ENCODE measurements around the gene GSG1L. TPM values are rescaled to one million over a fixed set of nuclear protein-coding genes. Genes with fewer than 3 reads are reported as not detected.

Gene GSG1L
- total RNA-seq, 1 donor from 2014 or later, result not detected

- no peak for DNase-seq (ENCODE audit: low read depth)
- no peaks in the 10 kb centered on the region for H3K27me3 ChIP-seq (ENCODE audit: control insufficient read depth, insufficient read depth, low read length)
- H3K36me3 ChIP-seq (ENCODE audit: control insufficient read depth, insufficient read depth, low read length), result no peaks in the 10 kb centered on the region
- H3K4me3 ChIP-seq (ENCODE audit: low read depth, low read length), result no peak overlapping the region
- TF ChIP-seq CTCF (IDR thresholded peaks at IDR 0.05; ENCODE audit: insufficient read depth, low read length, poor library complexity, severe bottlenecking), result no peak
Measured at GRCh38 chr16:27952811-27953210, 110.7 kb downstream of the GSG1L start.

GRCh38 chr16:27951489-27952120 lies 111.9 kb downstream of the GSG1L start:
- DNase-seq (ENCODE audit: low read depth), result no peak
- Histone ChIP-seq H3K27me3 (ENCODE audit: control insufficient read depth, insufficient read depth, low read length) (no peaks in the 10 kb centered on the region), H3K4me3 (ENCODE audit: low read depth, low read length) (no peak overlapping the region), H3K36me3 (ENCODE audit: control insufficient read depth, insufficient read depth, low read length) (no peaks in the 10 kb centered on the region)
- TF ChIP-seq CTCF (IDR thresholded peaks at IDR 0.05; ENCODE audit: insufficient read depth, low read length, poor library complexity, severe bottlenecking), result no peak

- Histone ChIP-seq H3K36me3 (ENCODE audit: control insufficient read depth, insufficient read depth, low read length) (no peaks in the 10 kb centered on the region), H3K27me3 (ENCODE audit: control insufficient read depth, insufficient read depth, low read length) (peaks cover 6% of the 10 kb centered on the region), H3K4me3 (ENCODE audit: low read depth, low read length) (no peak overlapping the region)
- no peak for TF ChIP-seq CTCF (IDR thresholded peaks at IDR 0.05; ENCODE audit: insufficient read depth, low read length, poor library complexity, severe bottlenecking)
- DNase-seq (ENCODE audit: low read depth), result no peak
Measured at GRCh38 chr16:27950206-27950887, 113.2 kb downstream of the GSG1L start.

GRCh38 chr16:27947696-27948095 lies 115.8 kb downstream of the GSG1L start:
- H3K36me3 ChIP-seq (ENCODE audit: control insufficient read depth, insufficient read depth, low read length), result no peaks in the 10 kb centered on the region
- no peak for TF ChIP-seq CTCF (IDR thresholded peaks at IDR 0.05; ENCODE audit: insufficient read depth, low read length, poor library complexity, severe bottlenecking)
- H3K27me3 ChIP-seq (ENCODE audit: control insufficient read depth, insufficient read depth, low read length), result peaks cover 6% of the 10 kb centered on the region
- H3K4me3 ChIP-seq (ENCODE audit: low read depth, low read length), result no peak overlapping the region
- no peak for DNase-seq (ENCODE audit: low read depth)

- Histone ChIP-seq H3K4me3 (ENCODE audit: low read depth, low read length) (no peak overlapping the region), H3K27me3 (ENCODE audit: control insufficient read depth, insufficient read depth, low read length) (peaks cover 6% of the 10 kb centered on the region), H3K36me3 (ENCODE audit: control insufficient read depth, insufficient read depth, low read length) (no peaks in the 10 kb centered on the region)
- TF ChIP-seq CTCF (IDR thresholded peaks at IDR 0.05; ENCODE audit: insufficient read depth, low read length, poor library complexity, severe bottlenecking), result no peak
- no peak for DNase-seq (ENCODE audit: low read depth)
Measured at GRCh38 chr16:27945233-27945973, 118.1 kb downstream of the GSG1L start.

Data from kidney epithelial cell (primary cell).